Fibroblast of mammary gland (primary cell): ENCODE measurements around the gene IGDCC3.

Source experiments
- DNase-seq: peaks from one replicate; pipeline ENCODE4 v3.0.0-alpha.2; 2010; ENCODE audit warnings: low read depth
- H3K4me3 ChIP-seq: 2 replicates; pipeline ENCODE4 v1.5.1; 2011; ENCODE audit warnings: low read depth, mild to moderate bottlenecking, low read length, moderate library complexity; ENCODE audit not compliant: control insufficient read depth
- TF ChIP-seq, protein P1 (sequence below): conservative IDR thresholded peaks from 2 replicates; pipeline ENCODE4 v1.5.1; 2011; ENCODE audit warnings: low read depth, low read length, inconsistent platforms; ENCODE audit not compliant: control insufficient read depth, insufficient read depth

Gene IGDCC3

GRCh38 chr15:65412556-65412955 is 34.8 kb upstream of the IGDCC3 start:
- H3K4me3 ChIP-seq = no peak overlapping the region
- TF ChIP-seq, protein P1, sequence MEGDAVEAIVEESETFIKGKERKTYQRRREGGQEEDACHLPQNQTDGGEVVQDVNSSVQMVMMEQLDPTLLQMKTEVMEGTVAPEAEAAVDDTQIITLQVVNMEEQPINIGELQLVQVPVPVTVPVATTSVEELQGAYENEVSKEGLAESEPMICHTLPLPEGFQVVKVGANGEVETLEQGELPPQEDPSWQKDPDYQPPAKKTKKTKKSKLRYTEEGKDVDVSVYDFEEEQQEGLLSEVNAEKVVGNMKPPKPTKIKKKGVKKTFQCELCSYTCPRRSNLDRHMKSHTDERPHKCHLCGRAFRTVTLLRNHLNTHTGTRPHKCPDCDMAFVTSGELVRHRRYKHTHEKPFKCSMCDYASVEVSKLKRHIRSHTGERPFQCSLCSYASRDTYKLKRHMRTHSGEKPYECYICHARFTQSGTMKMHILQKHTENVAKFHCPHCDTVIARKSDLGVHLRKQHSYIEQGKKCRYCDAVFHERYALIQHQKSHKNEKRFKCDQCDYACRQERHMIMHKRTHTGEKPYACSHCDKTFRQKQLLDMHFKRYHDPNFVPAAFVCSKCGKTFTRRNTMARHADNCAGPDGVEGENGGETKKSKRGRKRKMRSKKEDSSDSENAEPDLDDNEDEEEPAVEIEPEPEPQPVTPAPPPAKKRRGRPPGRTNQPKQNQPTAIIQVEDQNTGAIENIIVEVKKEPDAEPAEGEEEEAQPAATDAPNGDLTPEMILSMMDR = no peak
- peak; percentile 58 for DNase-seq

DNA sequence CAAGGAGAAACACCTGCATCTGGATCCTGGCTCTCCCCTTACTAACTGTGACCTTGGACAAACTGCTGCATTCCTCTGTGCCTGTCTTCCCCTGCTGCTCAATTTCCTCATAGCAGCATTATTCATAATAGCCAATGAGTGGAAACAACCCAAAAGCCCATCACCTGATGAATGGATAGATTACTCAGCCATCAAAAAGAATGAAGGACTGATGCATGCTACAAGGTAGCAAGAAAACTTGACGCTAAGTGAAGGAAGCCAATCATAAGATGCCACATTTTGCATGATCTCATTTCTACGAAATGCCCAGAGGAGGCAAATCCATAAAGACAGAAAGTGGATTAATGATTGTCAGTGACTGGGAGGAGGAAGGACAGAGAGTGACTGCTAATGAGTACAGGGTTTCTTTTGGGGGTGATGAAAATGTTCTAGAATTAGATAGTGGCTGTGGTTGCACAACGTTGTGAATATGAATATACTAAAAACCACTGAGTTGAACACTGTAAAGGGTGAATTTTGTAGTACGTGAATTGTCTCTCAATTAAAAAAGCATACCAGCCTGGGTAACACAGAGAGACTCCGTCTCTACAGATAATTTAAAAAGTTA is 33.8 kb upstream of the IGDCC3 start:
- H3K4me3 ChIP-seq = no peak overlapping the region
- TF ChIP-seq, protein P1 = no peak

DNA sequence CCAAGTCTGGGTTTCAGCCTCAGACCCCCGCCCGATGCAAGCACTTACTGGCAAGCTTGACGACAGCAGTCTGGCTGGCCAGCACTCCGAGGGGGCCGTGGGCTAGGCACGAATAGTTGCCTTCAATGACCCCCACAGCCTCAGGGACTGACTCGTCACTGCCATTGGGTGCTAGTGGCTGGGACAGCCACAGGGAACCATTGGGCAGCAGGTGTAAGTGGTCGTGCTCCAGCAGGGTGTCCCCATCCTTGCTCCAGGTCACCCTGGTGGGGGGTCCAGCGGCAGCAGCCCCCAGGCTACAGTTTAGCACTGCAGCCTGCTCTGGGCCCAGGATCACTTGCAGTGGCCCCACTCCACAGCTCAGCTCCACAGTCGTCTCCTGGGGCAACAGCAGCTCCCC is 33.2 kb upstream of the IGDCC3 start:
- H3K4me3 ChIP-seq = no peak overlapping the region

More for the DNA sequence above, 33.8 kb upstream of the IGDCC3 start:
- peak; percentile 56 for DNase-seq

GRCh38 chr15:65410036-65410435 is 32.2 kb upstream of the IGDCC3 start:
- DNase-seq = no peak
- no peak overlapping the region for H3K4me3 ChIP-seq
- TF ChIP-seq, protein P1 = no peak

More for the DNA sequence above, 33.2 kb upstream of the IGDCC3 start:
- no peak for DNase-seq
- TF ChIP-seq, protein P1 = no peak

DNA sequence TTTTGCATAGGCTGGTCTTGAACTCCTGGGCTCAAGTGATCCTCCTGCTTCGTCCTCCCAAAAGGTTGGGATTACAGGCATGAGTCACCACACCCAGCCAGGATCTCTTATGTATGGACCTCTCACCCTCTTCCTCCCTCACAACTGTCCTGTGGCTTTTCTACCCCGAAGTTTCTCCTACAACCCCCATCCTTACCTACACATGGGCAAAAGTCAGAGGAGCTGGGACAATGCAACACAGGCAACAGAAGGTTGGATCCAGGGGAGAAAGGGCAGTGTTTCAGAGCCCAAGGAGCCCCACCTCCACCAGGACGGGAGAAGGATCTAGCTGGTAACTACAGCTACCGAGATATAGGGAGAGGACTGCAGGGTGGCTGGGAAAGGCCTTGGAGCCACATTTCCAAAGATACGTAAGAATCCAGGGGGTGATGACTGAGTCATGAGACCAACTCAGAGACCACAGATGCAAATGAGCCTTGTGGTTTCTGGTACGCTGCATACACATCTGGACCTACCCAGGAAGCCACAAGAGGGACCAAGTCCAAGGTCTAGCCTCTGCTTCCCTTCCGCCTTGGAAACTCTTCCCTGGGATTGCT is 31.3 kb upstream of the IGDCC3 start:
- peak; percentile 100 for DNase-seq
- TF ChIP-seq, protein P1 = peak; percentile 9

GRCh38 chr15:65408324-65409035 is 30.7 kb upstream of the IGDCC3 start:
- TF ChIP-seq, protein P1 = no peak
- H3K4me3 ChIP-seq = no peak overlapping the region
- DNase-seq = peak; percentile 38

More for the DNA sequence above, 31.3 kb upstream of the IGDCC3 start:
- H3K4me3 ChIP-seq = no peak overlapping the region
